HFF-Myc (cell line): ENCODE data around the gene WDR19.

Source experiments
- DNase-seq: peaks from one replicate; pipeline ENCODE4 v3.0.0-alpha.2; 2011; ENCODE audit warnings: low read depth; ENCODE audit errors: extremely low read depth
- H3K4me3 ChIP-seq: replicated peaks from 2 replicates; pipeline ENCODE4 v1.5.1; 2011; ENCODE audit warnings: low read depth, mild to moderate bottlenecking, control low read depth, low read length
- CTCF ChIP-seq: IDR thresholded peaks from 2 replicates; pipeline ENCODE4 v1.5.1; 2012; ENCODE audit warnings: mild to moderate bottlenecking, low read depth, low read length, control low read depth; ENCODE audit errors: missing control alignments

WDR19 gene

GRCh38 chr4:39324897-39325613 is 142.7 kb downstream of the WDR19 start:
- no peak for TF ChIP-seq CTCF
- H3K4me3 ChIP-seq, result no peak overlapping the region
- DNase-seq, result no peak

GRCh38 chr4:39326468-39326977 is 144.2 kb downstream of the WDR19 start:
- DNase-seq, result no peak
- TF ChIP-seq CTCF, result no peak
- no peak overlapping the region for H3K4me3 ChIP-seq

- H3K4me3 ChIP-seq, result no peak overlapping the region
- TF ChIP-seq CTCF, result no peak
- DNase-seq, result no peak
Observed at GRCh38 chr4:39330353-39330752, 148.0 kb downstream of the WDR19 start.

- no peak for TF ChIP-seq CTCF
- no peak for DNase-seq
Observed at GRCh38 chr4:39331191-39331590, 148.9 kb downstream of the WDR19 start.

More at GRCh38 chr4:39331191-39331590, 148.9 kb downstream of the WDR19 start:
- H3K4me3 ChIP-seq, result no peak overlapping the region
